Astrocyte (in vitro differentiated cells and primary cell): ENCODE data around the gene MYPN. TPM values are rescaled to one million over a fixed set of nuclear protein-coding genes. Genes with fewer than 3 reads are reported as not detected.

Experiments used
- DNase-seq: peaks from one replicate; pipeline ENCODE4 v3.0.0-alpha.2; 2010; ENCODE audit warnings: low read depth
- FAIRE-seq: peaks from 2 replicates; lab custom pipeline; 2011; peaks lifted over from hg19 to GRCh38; lab: Jason Lieb, UNC
- H2AFZ ChIP-seq: 2 replicates; pipeline ENCODE4 v1.6.0; 2012; ENCODE audit warnings: low read depth, low read length, inconsistent platforms
- H3K27ac ChIP-seq: 2 replicates; pipeline ENCODE4 v1.5.1; 2011; ENCODE audit warnings: low read depth, low read length, inconsistent platforms
- H3K27me3 ChIP-seq: 2 replicates; pipeline ENCODE4 v1.6.0; 2011; ENCODE audit warnings: low read length, inconsistent platforms; ENCODE audit not compliant: insufficient read depth
- H3K36me3 ChIP-seq: 2 replicates; pipeline ENCODE4 v1.5.1; 2011; ENCODE audit warnings: low read length, inconsistent platforms; ENCODE audit not compliant: insufficient read depth
- H3K4me1 ChIP-seq: 2 replicates; pipeline ENCODE4 v1.5.1; 2011; ENCODE audit warnings: low read length, inconsistent platforms; ENCODE audit not compliant: insufficient read depth
- H3K4me2 ChIP-seq: 2 replicates; pipeline ENCODE4 v1.6.0; 2012; ENCODE audit warnings: low read length, inconsistent platforms
- H3K4me3 ChIP-seq: 2 replicates; pipeline ENCODE4 v1.5.1; 2011; ENCODE audit warnings: low read depth, mild to moderate bottlenecking, low read length, inconsistent platforms; ENCODE audit not compliant: insufficient read depth
- H3K79me2 ChIP-seq: 2 replicates; pipeline ENCODE4 v1.6.0; 2012; ENCODE audit warnings: mild to moderate bottlenecking, low read length, inconsistent platforms; ENCODE audit not compliant: insufficient read depth
- H3K9ac ChIP-seq: 2 replicates; pipeline ENCODE4 v1.6.0; 2012; ENCODE audit warnings: mild to moderate bottlenecking, low read length, inconsistent platforms
- H3K9me3 ChIP-seq: 2 replicates; pipeline ENCODE4 v1.5.1; 2012; ENCODE audit warnings: low read depth, mild to moderate bottlenecking, low read length, inconsistent platforms; ENCODE audit not compliant: insufficient read depth
- H4K20me1 ChIP-seq: 2 replicates; pipeline ENCODE4 v1.6.0; 2012; ENCODE audit warnings: low read length, inconsistent platforms; ENCODE audit not compliant: insufficient read depth
- H3K27ac Mint-ChIP-seq: one replicate; pipeline ENCODE4 v1.8.0; 2021; ENCODE audit warnings: mild to moderate bottlenecking, mixed read lengths; ENCODE audit not compliant: unreplicated experiment
- H3K27me3 Mint-ChIP-seq: one replicate; pipeline ENCODE4 v1.8.0; 2021; ENCODE audit warnings: low read depth, mixed read lengths; ENCODE audit not compliant: unreplicated experiment
- H3K36me3 Mint-ChIP-seq: one replicate; pipeline ENCODE4 v1.8.0; 2021; ENCODE audit warnings: low read depth, mixed read lengths; ENCODE audit not compliant: unreplicated experiment
- H3K4me1 Mint-ChIP-seq: one replicate; pipeline ENCODE4 v1.8.0; 2021; ENCODE audit warnings: low read depth, mixed read lengths; ENCODE audit not compliant: unreplicated experiment
- H3K4me3 Mint-ChIP-seq: one replicate; pipeline ENCODE4 v1.8.0; 2021; ENCODE audit warnings: mild to moderate bottlenecking, moderate library complexity, mixed read lengths; ENCODE audit not compliant: unreplicated experiment
- H3K9me3 Mint-ChIP-seq: one replicate; pipeline ENCODE4 v1.8.0; 2021; ENCODE audit warnings: mild to moderate bottlenecking, mixed read lengths; ENCODE audit not compliant: unreplicated experiment
- CTCF ChIP-seq: IDR thresholded peaks from 2 replicates; pipeline ENCODE4 v1.5.1; 2011; ENCODE audit warnings: low read depth, mild to moderate bottlenecking, inconsistent platforms, low read length, moderate library complexity; ENCODE audit not compliant: insufficient read depth
- EZH2 ChIP-seq: IDR thresholded peaks from 2 replicates; pipeline ENCODE4 v1.6.1; 2012; ENCODE audit warnings: mild to moderate bottlenecking, low read length, inconsistent platforms; ENCODE audit not compliant: insufficient read depth
- total RNA-seq: library from RNA; stranded (reverse); gene quantifications from 2 replicates; pipeline ENCODE4 v1.2.1, GENCODE V29; 2021

MYPN gene
- total RNA-seq, 1 donor from 2014 or later, result 0.11 TPM

GRCh38 chr10:68237173-68237572, 127.9 kb downstream of the MYPN start:
- Mint-ChIP-seq H3K36me3 (peaks cover 2% of the 10 kb centered on the region), H3K4me3 (no peak overlapping the region), H3K4me1 (peaks cover 3% of the 10 kb centered on the region), H3K9me3 (no peaks in the 10 kb centered on the region), H3K27ac (no peak overlapping the region), H3K27me3 (peaks cover 9% of the 10 kb centered on the region)
- H3K4me1 ChIP-seq, result no peaks in the 10 kb centered on the region
- H3K36me3 ChIP-seq, result no peaks in the 10 kb centered on the region
- H3K27me3 ChIP-seq, result peaks cover 9% of the 10 kb centered on the region
- H3K4me3 ChIP-seq, result no peak overlapping the region
- FAIRE-seq (no peak), DNase-seq (no peak)
- TF ChIP-seq CTCF (no peak), EZH2 (no peak)
- H3K27ac ChIP-seq, result no peak overlapping the region
- H3K4me2 ChIP-seq, result no peak overlapping the region
- H2AFZ ChIP-seq, result no peak overlapping the region
- no peaks in the 10 kb centered on the region for H4K20me1 ChIP-seq
- H3K9ac ChIP-seq, result no peak overlapping the region
- H3K9me3 ChIP-seq, result no peaks in the 10 kb centered on the region
- H3K79me2 ChIP-seq, result no peaks in the 10 kb centered on the region

GRCh38 chr10:68238371-68238770, 129.1 kb downstream of the MYPN start:
- H3K27me3 ChIP-seq, result peaks cover 4% of the 10 kb centered on the region
- H3K79me2 ChIP-seq, result no peaks in the 10 kb centered on the region
- peaks cover 4% of the 10 kb centered on the region for H3K27me3 Mint-ChIP-seq
- H3K27ac ChIP-seq, result no peak overlapping the region
- no peak overlapping the region for H3K9ac ChIP-seq
- no peaks in the 10 kb centered on the region for H3K9me3 Mint-ChIP-seq
- H3K36me3 Mint-ChIP-seq, result peaks cover 2% of the 10 kb centered on the region
- no peak overlapping the region for H3K4me3 ChIP-seq
- no peak overlapping the region for H3K4me3 Mint-ChIP-seq
- no peaks in the 10 kb centered on the region for H3K36me3 ChIP-seq
- no peaks in the 10 kb centered on the region for H4K20me1 ChIP-seq
- no peak overlapping the region for H3K27ac Mint-ChIP-seq
- no peak overlapping the region for H3K4me2 ChIP-seq
- no peaks in the 10 kb centered on the region for H3K9me3 ChIP-seq
- peaks cover 3% of the 10 kb centered on the region for H3K4me1 Mint-ChIP-seq
- no peak overlapping the region for H2AFZ ChIP-seq
- DNase-seq (no peak), FAIRE-seq (no peak)
- H3K4me1 ChIP-seq, result no peaks in the 10 kb centered on the region
- TF ChIP-seq CTCF (no peak), EZH2 (no peak)

- H3K4me2 ChIP-seq, result no peak overlapping the region
- no peaks in the 10 kb centered on the region for H3K4me1 ChIP-seq
- H3K27ac ChIP-seq, result no peak overlapping the region
- H3K9me3 ChIP-seq, result no peaks in the 10 kb centered on the region
- H3K9ac ChIP-seq, result no peak overlapping the region
- no peaks in the 10 kb centered on the region for H3K36me3 ChIP-seq
- H3K4me3 ChIP-seq, result no peak overlapping the region
- TF ChIP-seq CTCF (no peak), EZH2 (no peak)
- DNase-seq (no peak), FAIRE-seq (no peak)
- H2AFZ ChIP-seq, result no peak overlapping the region
- H3K4me3 Mint-ChIP-seq, result no peak overlapping the region
- no peaks in the 10 kb centered on the region for H4K20me1 ChIP-seq
- no peak overlapping the region for H3K27ac Mint-ChIP-seq
- no peaks in the 10 kb centered on the region for H3K79me2 ChIP-seq
- no peaks in the 10 kb centered on the region for H3K9me3 Mint-ChIP-seq
- peaks cover 3% of the 10 kb centered on the region for H3K27me3 Mint-ChIP-seq
- peaks cover 2% of the 10 kb centered on the region for H3K36me3 Mint-ChIP-seq
- H3K27me3 ChIP-seq, result peaks cover 2% of the 10 kb centered on the region
- peaks cover 3% of the 10 kb centered on the region for H3K4me1 Mint-ChIP-seq
Observed at GRCh38 chr10:68239069-68239468, 129.8 kb downstream of the MYPN start.
